ENCODE measurements around the gene LPCAT2. TPM values are rescaled to one million over a fixed set of nuclear protein-coding genes. Genes with fewer than 3 reads are reported as not detected.
A peak's percentile ranks its signal among the peaks of the same experiment; 100 is the strongest.

The LPCAT2 gene
- total and polyA plus RNA-seq, 2 of the 13 experiments (the other 11 are each of a cell fraction or from before 2014, with no cell fraction given): 9.9 to 17.6 TPM

DNA sequence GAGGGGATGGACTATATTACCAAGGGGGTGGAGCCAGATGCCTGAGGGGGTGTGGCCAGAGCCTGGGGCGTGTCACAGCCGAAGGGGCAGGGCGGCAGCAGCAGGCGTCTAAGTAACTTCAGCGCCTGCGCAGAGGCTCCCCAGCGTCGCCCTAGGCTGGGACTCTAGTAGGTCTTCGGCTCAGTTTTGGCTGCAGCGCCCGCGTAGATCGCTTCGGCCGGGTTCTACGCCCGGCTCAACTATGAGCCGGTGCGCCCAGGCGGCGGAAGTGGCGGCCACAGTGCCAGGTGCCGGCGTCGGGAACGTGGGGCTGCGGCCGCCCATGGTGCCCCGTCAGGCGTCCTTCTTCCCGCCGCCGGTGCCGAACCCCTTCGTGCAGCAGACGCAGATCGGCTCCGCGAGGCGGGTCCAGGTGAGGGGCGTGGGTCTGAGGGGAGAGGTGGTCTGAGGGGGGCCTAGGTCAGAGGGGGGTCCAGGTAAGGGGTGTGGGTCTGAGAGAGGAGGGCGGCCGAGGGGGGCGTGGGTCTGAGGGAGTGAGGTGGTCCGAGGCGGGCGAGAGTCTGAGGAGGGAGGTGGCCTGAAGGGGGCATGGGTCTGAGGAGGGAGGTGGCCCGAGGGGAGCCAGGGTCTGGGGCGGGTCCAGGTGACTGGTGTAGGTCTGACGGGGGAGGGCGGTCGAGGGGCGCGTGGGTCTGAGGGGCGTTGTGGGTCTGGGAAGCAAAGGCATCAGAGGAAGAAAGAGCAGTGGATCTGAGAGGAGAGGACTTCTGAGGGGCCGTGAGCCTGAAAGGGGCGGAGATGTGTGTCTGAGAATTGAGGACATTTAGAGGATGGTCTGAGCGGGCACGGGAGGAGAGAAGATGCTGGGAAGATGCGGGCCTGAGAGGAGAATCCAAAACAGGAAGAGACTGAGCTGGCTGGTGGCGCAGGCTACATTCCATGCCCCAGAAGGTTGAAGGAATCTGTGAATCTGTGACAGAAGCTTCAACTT, at the start of gene LPCAT2 (continued):
- TF ChIP-seq RBFOX2 (IDR thresholded peaks at IDR 0.05; ENCODE audit: low read depth, low read length) (peak; percentile 79), U2AF1 (optimal IDR thresholded peaks at IDR 0.05; ENCODE audit: low read depth, low read length) (no peak), ZNF317 (CRISPR knock-in tag; IDR thresholded peaks at IDR 0.05) (peak; percentile 32; the same call in 1 of the 2 replicates), DPF2 (CRISPR knock-in tag; IDR thresholded peaks at IDR 0.05; ENCODE audit: borderline replicate concordance, low read depth) (no peak), MTF1 (CRISPR knock-in tag; IDR thresholded peaks at IDR 0.05) (no peak), POLR2AphosphoS2 (IDR thresholded peaks at IDR 0.05; ENCODE audit: low read depth, low read length) (no peak), ZNF850 (CRISPR knock-in tag; conservative IDR thresholded peaks at IDR 0.05) (no peak), ZNF3 (CRISPR knock-in tag; IDR thresholded peaks at IDR 0.05) (no peak)
- TF ChIP-seq, protein P1, sequence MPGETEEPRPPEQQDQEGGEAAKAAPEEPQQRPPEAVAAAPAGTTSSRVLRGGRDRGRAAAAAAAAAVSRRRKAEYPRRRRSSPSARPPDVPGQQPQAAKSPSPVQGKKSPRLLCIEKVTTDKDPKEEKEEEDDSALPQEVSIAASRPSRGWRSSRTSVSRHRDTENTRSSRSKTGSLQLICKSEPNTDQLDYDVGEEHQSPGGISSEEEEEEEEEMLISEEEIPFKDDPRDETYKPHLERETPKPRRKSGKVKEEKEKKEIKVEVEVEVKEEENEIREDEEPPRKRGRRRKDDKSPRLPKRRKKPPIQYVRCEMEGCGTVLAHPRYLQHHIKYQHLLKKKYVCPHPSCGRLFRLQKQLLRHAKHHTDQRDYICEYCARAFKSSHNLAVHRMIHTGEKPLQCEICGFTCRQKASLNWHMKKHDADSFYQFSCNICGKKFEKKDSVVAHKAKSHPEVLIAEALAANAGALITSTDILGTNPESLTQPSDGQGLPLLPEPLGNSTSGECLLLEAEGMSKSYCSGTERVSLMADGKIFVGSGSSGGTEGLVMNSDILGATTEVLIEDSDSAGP (CRISPR knock-in tag; IDR thresholded peaks at IDR 0.05; ENCODE audit: borderline replicate concordance): peak; percentile 47; the same call in 1 of the 2 replicates
- TF ChIP-seq, protein P2, sequence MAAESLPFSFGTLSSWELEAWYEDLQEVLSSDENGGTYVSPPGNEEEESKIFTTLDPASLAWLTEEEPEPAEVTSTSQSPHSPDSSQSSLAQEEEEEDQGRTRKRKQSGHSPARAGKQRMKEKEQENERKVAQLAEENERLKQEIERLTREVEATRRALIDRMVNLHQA (CRISPR knock-in tag; IDR thresholded peaks at IDR 0.05): no peak
- TF ChIP-seq, protein P3, sequence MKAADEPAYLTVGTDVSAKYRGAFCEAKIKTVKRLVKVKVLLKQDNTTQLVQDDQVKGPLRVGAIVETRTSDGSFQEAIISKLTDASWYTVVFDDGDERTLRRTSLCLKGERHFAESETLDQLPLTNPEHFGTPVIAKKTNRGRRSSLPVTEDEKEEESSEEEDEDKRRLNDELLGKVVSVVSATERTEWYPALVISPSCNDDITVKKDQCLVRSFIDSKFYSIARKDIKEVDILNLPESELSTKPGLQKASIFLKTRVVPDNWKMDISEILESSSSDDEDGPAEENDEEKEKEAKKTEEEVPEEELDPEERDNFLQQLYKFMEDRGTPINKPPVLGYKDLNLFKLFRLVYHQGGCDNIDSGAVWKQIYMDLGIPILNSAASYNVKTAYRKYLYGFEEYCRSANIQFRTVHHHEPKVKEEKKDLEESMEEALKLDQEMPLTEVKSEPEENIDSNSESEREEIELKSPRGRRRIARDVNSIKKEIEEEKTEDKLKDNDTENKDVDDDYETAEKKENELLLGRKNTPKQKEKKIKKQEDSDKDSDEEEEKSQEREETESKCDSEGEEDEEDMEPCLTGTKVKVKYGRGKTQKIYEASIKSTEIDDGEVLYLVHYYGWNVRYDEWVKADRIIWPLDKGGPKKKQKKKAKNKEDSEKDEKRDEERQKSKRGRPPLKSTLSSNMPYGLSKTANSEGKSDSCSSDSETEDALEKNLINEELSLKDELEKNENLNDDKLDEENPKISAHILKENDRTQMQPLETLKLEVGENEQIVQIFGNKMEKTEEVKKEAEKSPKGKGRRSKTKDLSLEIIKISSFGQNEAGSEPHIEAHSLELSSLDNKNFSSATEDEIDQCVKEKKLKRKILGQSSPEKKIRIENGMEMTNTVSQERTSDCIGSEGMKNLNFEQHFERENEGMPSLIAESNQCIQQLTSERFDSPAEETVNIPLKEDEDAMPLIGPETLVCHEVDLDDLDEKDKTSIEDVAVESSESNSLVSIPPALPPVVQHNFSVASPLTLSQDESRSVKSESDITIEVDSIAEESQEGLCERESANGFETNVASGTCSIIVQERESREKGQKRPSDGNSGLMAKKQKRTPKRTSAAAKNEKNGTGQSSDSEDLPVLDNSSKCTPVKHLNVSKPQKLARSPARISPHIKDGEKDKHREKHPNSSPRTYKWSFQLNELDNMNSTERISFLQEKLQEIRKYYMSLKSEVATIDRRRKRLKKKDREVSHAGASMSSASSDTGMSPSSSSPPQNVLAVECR (CRISPR knock-in tag; IDR thresholded peaks at IDR 0.05; ENCODE audit: borderline replicate concordance): peak; percentile 47; the same call in 1 of the 2 replicates
- TF ChIP-seq, protein P4, sequence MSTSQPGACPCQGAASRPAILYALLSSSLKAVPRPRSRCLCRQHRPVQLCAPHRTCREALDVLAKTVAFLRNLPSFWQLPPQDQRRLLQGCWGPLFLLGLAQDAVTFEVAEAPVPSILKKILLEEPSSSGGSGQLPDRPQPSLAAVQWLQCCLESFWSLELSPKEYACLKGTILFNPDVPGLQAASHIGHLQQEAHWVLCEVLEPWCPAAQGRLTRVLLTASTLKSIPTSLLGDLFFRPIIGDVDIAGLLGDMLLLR (CRISPR knock-in tag; IDR thresholded peaks at IDR 0.05): no peak; the same call in 1 of the 2 replicates
- TF ChIP-seq, protein P5, sequence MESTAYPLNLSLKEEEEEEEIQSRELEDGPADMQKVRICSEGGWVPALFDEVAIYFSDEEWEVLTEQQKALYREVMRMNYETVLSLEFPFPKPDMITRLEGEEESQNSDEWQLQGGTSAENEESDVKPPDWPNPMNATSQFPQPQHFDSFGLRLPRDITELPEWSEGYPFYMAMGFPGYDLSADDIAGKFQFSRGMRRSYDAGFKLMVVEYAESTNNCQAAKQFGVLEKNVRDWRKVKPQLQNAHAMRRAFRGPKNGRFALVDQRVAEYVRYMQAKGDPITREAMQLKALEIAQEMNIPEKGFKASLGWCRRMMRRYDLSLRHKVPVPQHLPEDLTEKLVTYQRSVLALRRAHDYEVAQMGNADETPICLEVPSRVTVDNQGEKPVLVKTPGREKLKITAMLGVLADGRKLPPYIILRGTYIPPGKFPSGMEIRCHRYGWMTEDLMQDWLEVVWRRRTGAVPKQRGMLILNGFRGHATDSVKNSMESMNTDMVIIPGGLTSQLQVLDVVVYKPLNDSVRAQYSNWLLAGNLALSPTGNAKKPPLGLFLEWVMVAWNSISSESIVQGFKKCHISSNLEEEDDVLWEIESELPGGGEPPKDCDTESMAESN (CRISPR knock-in tag; conservative IDR thresholded peaks at IDR 0.05): no peak
- TF ChIP-seq, protein P6, sequence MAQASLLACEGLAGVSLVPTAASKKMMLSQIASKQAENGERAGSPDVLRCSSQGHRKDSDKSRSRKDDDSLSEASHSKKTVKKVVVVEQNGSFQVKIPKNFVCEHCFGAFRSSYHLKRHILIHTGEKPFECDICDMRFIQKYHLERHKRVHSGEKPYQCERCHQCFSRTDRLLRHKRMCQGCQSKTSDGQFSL (CRISPR knock-in tag; IDR thresholded peaks at IDR 0.05): peak; percentile 22; the same call in 1 of the 2 replicates

All from HepG2 (cell line).